Stomach (tissue), 4 donors: ENCODE results near the gene TNNI3K.

Experiments
- CTCF ChIP-seq, 7 experiments: fragments of 450-650 bp in 4 of 7; fragments of 200-600 bp in 3 of 7; sonication (generic) in 3 of 7; IDR thresholded peaks; one replicate each; pipeline ENCODE4 v1.5.1; 2016 to 2019; ENCODE audit warnings: antibody characterized with exemption in 7 of 7, control low read depth in 2 of 7, mild to moderate bottlenecking in 1 of 7
- EP300 ChIP-seq: sonication (generic); formaldehyde crosslinking; IDR thresholded peaks from one replicate; pipeline ENCODE4 v1.6.1; 2017; ENCODE audit warnings: antibody characterized with exemption
- POLR2A ChIP-seq, 4 donors: fragments of 450-650 bp; IDR thresholded peaks; one replicate each; pipeline ENCODE4 v1.6.1; 2016; ENCODE audit warnings: antibody characterized with exemption in 4 of 4, control low read depth in 2 of 4, mild to moderate bottlenecking in 1 of 4, moderate library complexity in 1 of 4
- POLR2AphosphoS5 ChIP-seq, 3 donors: sonication (generic); formaldehyde crosslinking; IDR thresholded peaks; one replicate each; pipeline ENCODE4 v1.6.1; 2016; ENCODE audit warnings: antibody characterized with exemption in 3 of 3

- TF ChIP-seq CTCF (IDR thresholded peaks at IDR 0.05) (no peak), EP300 (no peak), POLR2A (IDR thresholded peaks at IDR 0.05) (no peak), POLR2AphosphoS5 (IDR thresholded peaks at IDR 0.05) (no peak)
Measured at GRCh38 chr1:74584185-74584584, 349.0 kb downstream of the TNNI3K start.
